ENCODE data around the gene C1orf50. TPM values are rescaled to one million over a fixed set of nuclear protein-coding genes. Genes with fewer than 3 reads are reported as not detected.

C1orf50 gene
- total and polyA plus RNA-seq, 2 donors (not counting 1 experiment from before 2014, with no cell fraction given), result 2.7 to 17.1 TPM

DNA sequence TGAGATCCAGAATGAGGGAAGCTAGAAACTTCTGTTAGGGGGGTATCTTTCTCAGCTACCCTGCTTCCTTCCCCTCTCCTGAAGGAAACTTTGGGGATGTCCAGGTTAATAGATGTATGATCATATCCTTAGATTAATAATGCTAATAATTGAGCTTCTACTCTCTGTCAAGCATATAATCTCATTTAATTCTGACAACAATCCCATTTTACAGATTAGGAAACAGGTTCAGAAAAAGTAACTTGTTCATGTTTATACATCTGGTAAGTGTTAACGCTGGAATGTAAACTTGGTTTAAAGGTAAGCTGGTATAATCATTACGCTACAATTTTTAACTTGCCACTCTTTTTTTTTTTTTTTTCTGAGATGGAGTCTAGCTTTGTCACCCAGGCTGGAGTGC lies 16.0 kb downstream of the C1orf50 start:
- peaks cover 13% of the 10 kb centered on the region for H3K4me1 Mint-ChIP-seq
- ATAC-seq (ENCODE audit: low read depth) (no peak), DNase-seq (no peak)
- H3K4me1 ChIP-seq (ENCODE audit: control insufficient read depth in 2 of 2, insufficient read depth in 2 of 2, low read length in 2 of 2), result peaks cover 11 to 15% of the 10 kb centered on the region in 2 donors
- POLR2A ChIA-PET, result interaction anchor here (0.6 to 0.7 kb wide), 2 partner anchors 158 to 291 kb away, joined by 3 to 5 read pairs; no protein-coding TSS in a partner anchor
- peaks cover 6 to 12% of the 10 kb centered on the region in 2 experiments for H3K36me3 ChIP-seq (replicated peaks in 1 of 2; ENCODE audit: control extremely low read depth in 1 of 2, control insufficient read depth in 1 of 2, extremely low read depth in 1 of 2, insufficient read depth in 2 of 2, low read length in 1 of 2)
- H3K4me2 ChIP-seq (replicated peaks; ENCODE audit: low read depth, low read length, poor library complexity, severe bottlenecking), result no peak overlapping the region
- peaks cover 6% of the 10 kb centered on the region for H3K79me2 ChIP-seq (ENCODE audit: control insufficient read depth, insufficient read depth, low read length)
- no peaks in the 10 kb centered on the region for H3K9me3 Mint-ChIP-seq (ENCODE audit: insufficient read depth)
- peaks cover 0 to 3% (median 0%) of the 10 kb centered on the region in 4 experiments for H3K27me3 ChIP-seq (replicated peaks in 1 of 4; ENCODE audit: control extremely low read depth in 1 of 4, control insufficient read depth in 3 of 4, insufficient read depth in 4 of 4, low read length in 3 of 4)
- H3K9ac ChIP-seq (ENCODE audit: low read length), result no peak overlapping the region
- intact Hi-C loops (cut with micrococcal nuclease), result no loop called here
- H3K27ac ChIP-seq (ENCODE audit: low read length in 2 of 2), result no peak overlapping the region
- H3K27me3 Mint-ChIP-seq, result peaks cover 9% of the 10 kb centered on the region
- no peak overlapping the region for H2AFZ ChIP-seq (ENCODE audit: insufficient read depth, low read depth, low read length, poor library complexity, severe bottlenecking)
- TF ChIP-seq, protein P1, sequence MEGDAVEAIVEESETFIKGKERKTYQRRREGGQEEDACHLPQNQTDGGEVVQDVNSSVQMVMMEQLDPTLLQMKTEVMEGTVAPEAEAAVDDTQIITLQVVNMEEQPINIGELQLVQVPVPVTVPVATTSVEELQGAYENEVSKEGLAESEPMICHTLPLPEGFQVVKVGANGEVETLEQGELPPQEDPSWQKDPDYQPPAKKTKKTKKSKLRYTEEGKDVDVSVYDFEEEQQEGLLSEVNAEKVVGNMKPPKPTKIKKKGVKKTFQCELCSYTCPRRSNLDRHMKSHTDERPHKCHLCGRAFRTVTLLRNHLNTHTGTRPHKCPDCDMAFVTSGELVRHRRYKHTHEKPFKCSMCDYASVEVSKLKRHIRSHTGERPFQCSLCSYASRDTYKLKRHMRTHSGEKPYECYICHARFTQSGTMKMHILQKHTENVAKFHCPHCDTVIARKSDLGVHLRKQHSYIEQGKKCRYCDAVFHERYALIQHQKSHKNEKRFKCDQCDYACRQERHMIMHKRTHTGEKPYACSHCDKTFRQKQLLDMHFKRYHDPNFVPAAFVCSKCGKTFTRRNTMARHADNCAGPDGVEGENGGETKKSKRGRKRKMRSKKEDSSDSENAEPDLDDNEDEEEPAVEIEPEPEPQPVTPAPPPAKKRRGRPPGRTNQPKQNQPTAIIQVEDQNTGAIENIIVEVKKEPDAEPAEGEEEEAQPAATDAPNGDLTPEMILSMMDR (IDR thresholded peaks at IDR 0.05), result no peak
- TF ChIP-seq EZH2 (IDR thresholded peaks at IDR 0.05; ENCODE audit: borderline replicate concordance, insufficient read depth, low read depth, low read length, poor library complexity, severe bottlenecking), result no peak
- H3K4me3 Mint-ChIP-seq, result no peak overlapping the region
- no CpG with 5 or more reads among the region's 2 CpGs for WGBS (ENCODE audit: insufficient coverage)
- H3K9me3 ChIP-seq (ENCODE audit: control extremely low read depth in 1 of 3, control insufficient read depth in 2 of 3, insufficient read depth in 1 of 3, low read length in 2 of 3), result no peaks in the 10 kb centered on the region
- no peak overlapping the region for H3K27ac Mint-ChIP-seq
- no peaks in the 10 kb centered on the region for H4K20me1 ChIP-seq (ENCODE audit: control insufficient read depth, insufficient read depth, low read length, poor library complexity, severe bottlenecking)
- H3K4me3 ChIP-seq (ENCODE audit: control extremely low read depth in 1 of 5, extremely low read depth in 1 of 5, insufficient read depth in 1 of 5, low read depth in 2 of 5, low read length in 4 of 5), result no peak overlapping the region
- CTCF ChIA-PET, result interaction anchor here (1.1 kb wide), 1 partner anchor 130 kb away, joined by 3 read pairs; no protein-coding TSS in a partner anchor

DNA sequence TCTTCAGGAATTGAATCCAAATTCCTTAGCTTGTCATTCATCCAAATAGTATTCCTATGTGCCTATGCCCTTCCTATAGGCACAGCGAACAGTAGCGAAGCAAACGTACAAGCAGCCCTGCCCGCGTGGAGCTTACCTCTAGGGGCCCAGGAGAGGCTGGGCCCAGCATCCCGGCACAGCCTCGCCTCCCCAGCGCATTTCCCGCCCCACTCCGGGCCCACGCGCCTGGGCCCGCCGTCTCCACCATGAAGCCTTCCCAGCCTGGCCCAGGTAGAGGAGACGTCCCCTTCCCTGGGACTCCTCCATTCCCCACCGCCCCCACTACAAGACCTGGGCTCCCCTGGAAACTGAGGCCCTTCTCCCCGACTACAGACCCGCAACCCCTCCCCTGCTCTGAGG lies 17.5 kb downstream of the C1orf50 start:
- Mint-ChIP-seq H3K27ac (no peak overlapping the region), H3K4me3 (peak overlapping the region; percentile 87), H3K9me3 (ENCODE audit: insufficient read depth) (no peaks in the 10 kb centered on the region), H3K4me1 (peaks cover 13% of the 10 kb centered on the region), H3K27me3 (peaks cover 9% of the 10 kb centered on the region)
- Histone ChIP-seq H3K9me3 (ENCODE audit: control extremely low read depth in 1 of 3, control insufficient read depth in 2 of 3, insufficient read depth in 1 of 3, low read length in 2 of 3) (no peaks in the 10 kb centered on the region), H3K4me1 (ENCODE audit: control insufficient read depth in 2 of 2, insufficient read depth in 2 of 2, low read length in 2 of 2) (peaks cover 11 to 15% of the 10 kb centered on the region in 2 donors), H2AFZ (ENCODE audit: insufficient read depth, low read depth, low read length, poor library complexity, severe bottlenecking) (peak overlapping the region; percentile 84), H3K9ac (ENCODE audit: low read length) (no peak overlapping the region), H3K4me2 (replicated peaks; ENCODE audit: low read depth, low read length, poor library complexity, severe bottlenecking) (peak overlapping the region; percentile 73), H3K36me3 (replicated peaks in 1 of 2; ENCODE audit: control extremely low read depth in 1 of 2, control insufficient read depth in 1 of 2, extremely low read depth in 1 of 2, insufficient read depth in 2 of 2, low read length in 1 of 2) (peaks cover 5 to 11% of the 10 kb centered on the region in 2 experiments), H4K20me1 (ENCODE audit: control insufficient read depth, insufficient read depth, low read length, poor library complexity, severe bottlenecking) (no peaks in the 10 kb centered on the region), H3K27ac (ENCODE audit: low read length in 2 of 2) (no peak overlapping the region), H3K79me2 (ENCODE audit: control insufficient read depth, insufficient read depth, low read length) (peaks cover 6% of the 10 kb centered on the region), H3K4me3 (ENCODE audit: control extremely low read depth in 1 of 5, extremely low read depth in 1 of 5, insufficient read depth in 1 of 5, low read depth in 2 of 5, low read length in 4 of 5) (no peak overlapping the region), H3K27me3 (replicated peaks in 1 of 4; ENCODE audit: control extremely low read depth in 1 of 4, control insufficient read depth in 3 of 4, insufficient read depth in 4 of 4, low read length in 3 of 4) (peaks cover 0 to 3% (median 0%) of the 10 kb centered on the region in 4 experiments)
- DNase-seq, result no peak
- TF ChIP-seq, protein P1 (IDR thresholded peaks at IDR 0.05), result no peak
- no peak for TF ChIP-seq EZH2 (IDR thresholded peaks at IDR 0.05; ENCODE audit: borderline replicate concordance, insufficient read depth, low read depth, low read length, poor library complexity, severe bottlenecking)
- CTCF ChIA-PET, result interaction anchor here (0.9 kb wide), 1 partner anchor 289 kb away, joined by 4 read pairs; no protein-coding TSS in a partner anchor
- WGBS (ENCODE audit: insufficient coverage), result 95% methylated on average over 15 of the region's 18 CpGs
- no peak for ATAC-seq (ENCODE audit: low read depth)
- intact Hi-C loops (cut with micrococcal nuclease), result no loop called here
- POLR2A ChIA-PET, result interaction anchor here (0.6 to 0.9 kb wide), 2 partner anchors 18 to 20 kb away, joined by 3 to 8 read pairs; partner anchors contain the start of genes C1orf50 and P3H1

Data from B cell (primary cell).